HepG2 (cell line): ENCODE measurements around the gene HYAL2. TPM values are rescaled to one million over a fixed set of nuclear protein-coding genes. Genes with fewer than 3 reads are reported as not detected.

ENCODE experiments used
- FOXA1 ChIP-seq, 2 experiments: fragments of 450-650 bp in 1 of 2; sonication (generic) in 1 of 2; formaldehyde crosslinking in 1 of 2; IDR thresholded peaks; 2 replicates each; pipeline versions ENCODE4 v1.4.0 to v1.6.1; 2016 to 2020; ENCODE audit warnings: missing genetic modification reagents in 1 of 2
- GPN1 ChIP-seq: sonication (generic); formaldehyde crosslinking; IDR thresholded peaks from 2 replicates; pipeline ENCODE4 v1.5.1; 2020; ENCODE audit warnings: missing genetic modification reagents, borderline replicate concordance
- HINFP ChIP-seq: sonication (generic); formaldehyde crosslinking; IDR thresholded peaks from 2 replicates; pipeline ENCODE4 v1.4.0; 2020; ENCODE audit warnings: low read depth, mild to moderate bottlenecking, missing genetic modification reagents
- HMGXB4 ChIP-seq, 2 experiments: sonication (generic) in 1 of 2; formaldehyde crosslinking in 1 of 2; IDR thresholded peaks; 2 replicates each; pipeline versions ENCODE4 v1.4.0 to v1.6.1; 2018 to 2020; ENCODE audit warnings: missing genetic modification reagents in 2 of 2, borderline replicate concordance in 1 of 2, low read depth in 1 of 2, mild to moderate bottlenecking in 1 of 2, missing biosample characterization in 1 of 2
- NONO ChIP-seq, 2 experiments: fragments of 450-650 bp in 1 of 2; sonication (generic) in 1 of 2; formaldehyde crosslinking in 1 of 2; IDR thresholded peaks in 1 of 2; conservative IDR thresholded peaks in 1 of 2; 2 replicates each; pipeline versions ENCODE4 v1.6.1 to v1.8.0; 2017 to 2022; ENCODE audit warnings: mild to moderate bottlenecking in 1 of 2, missing genetic modification reagents in 1 of 2, moderate library complexity in 1 of 2
- PHF8 ChIP-seq: sonication (generic); formaldehyde crosslinking; IDR thresholded peaks from 2 replicates; pipeline ENCODE4 v1.5.0; 2020; ENCODE audit warnings: missing genetic modification reagents
- THAP7 ChIP-seq: sonication (generic); formaldehyde crosslinking; IDR thresholded peaks from 2 replicates; pipeline ENCODE4 v1.8.1; 2023; ENCODE audit warnings: mild to moderate bottlenecking, missing genetic modification reagents
- TOE1 ChIP-seq: sonication (generic); formaldehyde crosslinking; IDR thresholded peaks from 2 replicates; pipeline ENCODE4 v1.4.0; 2020; ENCODE audit warnings: mild to moderate bottlenecking, missing genetic modification reagents
- ZBTB21 ChIP-seq: sonication (generic); formaldehyde crosslinking; IDR thresholded peaks from 2 replicates; pipeline ENCODE4 v1.4.0; 2020; ENCODE audit warnings: missing genetic modification reagents
- ZBTB7A ChIP-seq: sonication (generic); formaldehyde crosslinking; IDR thresholded peaks from 2 replicates; pipeline ENCODE4 v1.8.0; 2022; ENCODE audit warnings: mild to moderate bottlenecking, missing genetic modification reagents
- ZC3H13 ChIP-seq: sonication (generic); formaldehyde crosslinking; IDR thresholded peaks from 2 replicates; pipeline ENCODE4 v1.8.1; 2023; ENCODE audit warnings: mild to moderate bottlenecking, missing genetic modification reagents, moderate library complexity
- ZFX ChIP-seq: sonication (generic); formaldehyde crosslinking; IDR thresholded peaks from 2 replicates; pipeline ENCODE4 v1.4.0; 2020; ENCODE audit warnings: mild to moderate bottlenecking, low read depth, missing genetic modification reagents, moderate library complexity
- ZNF205 ChIP-seq: IDR thresholded peaks from 2 replicates; pipeline ENCODE4 v1.6.1; 2018; ENCODE audit warnings: missing biosample characterization, missing genetic modification reagents
- ZNF230 ChIP-seq: sonication (generic); formaldehyde crosslinking; IDR thresholded peaks from 2 replicates; pipeline ENCODE4 v1.4.0; 2020; ENCODE audit warnings: mild to moderate bottlenecking, missing genetic modification reagents
- ZNF354B ChIP-seq: sonication (generic); formaldehyde crosslinking; IDR thresholded peaks from 2 replicates; pipeline ENCODE4 v1.8.0; 2022; ENCODE audit warnings: mild to moderate bottlenecking, missing genetic modification reagents
- ZNF441 ChIP-seq: sonication (generic); formaldehyde crosslinking; IDR thresholded peaks from 2 replicates; pipeline ENCODE4 v1.7.0; 2021; ENCODE audit warnings: missing genetic modification reagents, borderline replicate concordance
- ZNF501 ChIP-seq: sonication (generic); formaldehyde crosslinking; IDR thresholded peaks from 2 replicates; pipeline ENCODE4 v1.5.1; 2020; ENCODE audit warnings: mild to moderate bottlenecking, moderate library complexity, missing genetic modification reagents
- ZNF562 ChIP-seq: sonication (generic); formaldehyde crosslinking; IDR thresholded peaks from 2 replicates; pipeline ENCODE4 v1.8.0; 2022; ENCODE audit warnings: missing genetic modification reagents, borderline replicate concordance
- ZNF691 ChIP-seq: sonication (generic); formaldehyde crosslinking; IDR thresholded peaks from 2 replicates; pipeline ENCODE4 v1.4.0; 2020; ENCODE audit warnings: missing genetic modification reagents, low read depth, mild to moderate bottlenecking, borderline replicate concordance
- ZNF704 ChIP-seq: sonication (generic); formaldehyde crosslinking; IDR thresholded peaks from 2 replicates; pipeline ENCODE4 v1.8.1; 2023; ENCODE audit warnings: mild to moderate bottlenecking, inconsistent platforms, moderate library complexity, missing genetic modification reagents, borderline replicate concordance
- ZNF772 ChIP-seq: sonication (generic); formaldehyde crosslinking; IDR thresholded peaks from 2 replicates; pipeline ENCODE4 v1.5.0; 2020; ENCODE audit warnings: mild to moderate bottlenecking, missing genetic modification reagents
- ZSCAN20 ChIP-seq: sonication (generic); formaldehyde crosslinking; IDR thresholded peaks from 2 replicates; pipeline ENCODE4 v1.4.0; 2020; ENCODE audit warnings: missing genetic modification reagents, mild to moderate bottlenecking, borderline replicate concordance
- polyA plus RNA-seq, 8 experiments: library from polyadenylated mRNA; depleted of rRNA in 3 of 8; stranded (reverse) in 7 of 8; unstranded in 1 of 8; fragments of >200 nt; fragmentation: Illumina TruSeq in 4 of 8; extraction: Trizol in 4 of 8; gene quantifications; 2 replicates each; pipeline versions ENCODE4 v1.2.1 to v1.2.3, GENCODE V29; 2011 to 2016; ENCODE audit warnings: low read depth in 4 of 8, missing spikeins in 1 of 8, mixed read lengths in 1 of 8; ENCODE audit not compliant: insufficient read depth in 1 of 8
- total RNA-seq, 5 experiments: library from RNA; depleted of rRNA; stranded (reverse); fragments of >200 nt; fragmentation: Illumina TruSeq; extraction: Trizol; gene quantifications; 2 replicates each; pipeline ENCODE4 v1.2.3, GENCODE V29; 2016; ENCODE audit warnings: low read depth in 1 of 5

HYAL2 gene
- total and polyA plus RNA-seq, 2 of the 13 experiments (the other 11 are each of a cell fraction or from before 2014, with no cell fraction given), result 76.2 to 102 TPM

- TF ChIP-seq NONO (IDR thresholded peaks at IDR 0.05) (no peak), NONO (CRISPR knock-in tag; conservative IDR thresholded peaks at IDR 0.05) (no peak), ZFX (CRISPR knock-in tag) (peak; percentile 39; the same call in 1 of the 2 replicates), ZNF691 (CRISPR knock-in tag) (no peak), GPN1 (no peak), ZNF501 (CRISPR knock-in tag) (0 out of 2 replicates have a peak, but pooled peaks have one; percentile 25), ZNF441 (CRISPR knock-in tag) (no peak), HMGXB4 (CRISPR knock-in tag; IDR thresholded peaks at IDR 0.05; ENCODE audit: borderline replicate concordance in 1 of 2, low read depth in 1 of 2) (no peak; a peak in 1 of 4 replicates), THAP7 (CRISPR knock-in tag) (no peak), ZSCAN20 (CRISPR knock-in tag) (no peak), ZNF230 (no peak), ZNF205 (CRISPR knock-in tag) (0 out of 2 replicates have a peak, but pooled peaks have one; percentile 37), HINFP (CRISPR knock-in tag) (no peak), ZNF772 (CRISPR knock-in tag) (peak; percentile 67; the same call in 1 of the 2 replicates), PHF8 (peak; percentile 47; the same call in 1 of the 2 replicates), ZC3H13 (CRISPR knock-in tag) (peak; percentile 63; the same call in 1 of the 2 replicates), ZNF354B (CRISPR knock-in tag) (no peak), FOXA1 (IDR thresholded peaks at IDR 0.05) (no peak), FOXA1 (CRISPR knock-in tag; IDR thresholded peaks at IDR 0.05) (peak; percentile 39; the same call in 1 of the 2 replicates), TOE1 (CRISPR knock-in tag) (no peak), ZBTB7A (CRISPR knock-in tag) (peak; percentile 73), ZBTB21 (CRISPR knock-in tag) (no peak), ZNF704 (CRISPR knock-in tag) (0 out of 2 replicates have a peak, but pooled peaks have one; percentile 12), ZNF562 (CRISPR knock-in tag) (no peak)
These were observed 53.7 kb downstream of the HYAL2 start, which contains the start of gene SEMA3B (continued) for GRCh38 chr3:50268703-50269451.
